Tibial artery (tissue), 4 donors: ENCODE results near the gene SLC35E2B.
"Not testable (repeated sequence)": the region's sequence is repeated elsewhere in the genome, so short reads cannot be mapped to it uniquely, and the experiment has no call there.

Experiments
- DNase-seq, 2 donors: peaks; one replicate each; pipeline ENCODE4 v3.0.0-alpha.2; 2019
- H3K27ac ChIP-seq, 2 donors: fragments of 200-600 bp; sonication (generic) in 1 of 2; 1 replicate in 1 of 2; 2 replicates in 1 of 2; pipeline ENCODE4 v1.5.1; 2018 to 2019; ENCODE audit warnings: mild to moderate bottlenecking in 1 of 2
- H3K27me3 ChIP-seq, 2 donors: fragments of 200-600 bp; sonication (generic) in 1 of 2; one replicate each; pipeline versions ENCODE4 v1.5.1 to v1.6.0; 2016 to 2019
- H3K36me3 ChIP-seq, 3 donors: fragments of 200-600 bp; sonication (generic) in 2 of 3; one replicate each; pipeline ENCODE4 v1.5.1; 2016 to 2019; ENCODE audit warnings: mild to moderate bottlenecking in 2 of 3
- H3K4me1 ChIP-seq, 4 donors: fragments of 200-600 bp; sonication (generic) in 2 of 4; 1 replicate in 3 of 4; 2 replicates in 1 of 4; pipeline ENCODE4 v1.5.1; 2016 to 2019
- H3K4me3 ChIP-seq, 2 donors: fragments of 200-600 bp; sonication (generic) in 1 of 2; 1 replicate in 1 of 2; 2 replicates in 1 of 2; pipeline ENCODE4 v1.5.1; 2018 to 2019; ENCODE audit warnings: mild to moderate bottlenecking in 2 of 2
- H3K9me3 ChIP-seq, 3 donors: fragments of 200-600 bp; sonication (generic) in 1 of 3; one replicate each; pipeline ENCODE4 v1.5.1; 2016 to 2019
- CTCF ChIP-seq, 2 experiments: fragments of 200-600 bp in 1 of 2; fragments of 450-650 bp in 1 of 2; IDR thresholded peaks; one replicate each; pipeline ENCODE4 v1.5.1; 2017 to 2019; ENCODE audit warnings: antibody characterized with exemption in 2 of 2, mild to moderate bottlenecking in 1 of 2, moderate library complexity in 1 of 2
- intact Hi-C: fragments of 100-400 bp; cut with DNase I; formaldehyde crosslinking; loops from one replicate; pipeline ENCODE4 v1.15.0; 2023; ENCODE audit warnings: low total_unique reads

The SLC35E2B gene

GRCh38 chr1:1678581-1679380 is 13.8 kb downstream of the SLC35E2B start:
- TF ChIP-seq CTCF (IDR thresholded peaks at IDR 0.05): no peak
- DNase-seq: peak in 1 of 2 donors; percentile 48
- intact Hi-C loops: no loop called here
- no peak overlapping the region for H3K27ac ChIP-seq
- peaks cover 0 to 42% (median 3%) of the 10 kb centered on the region in 4 donors for H3K4me1 ChIP-seq
- H3K27me3 ChIP-seq: no peaks in the 10 kb centered on the region
- H3K9me3 ChIP-seq: no peaks in the 10 kb centered on the region
- H3K4me3 ChIP-seq: no peak overlapping the region
- peaks cover 0 to 36% (median 9%) of the 10 kb centered on the region in 3 donors for H3K36me3 ChIP-seq

GRCh38 chr1:1677718-1678580 is 14.6 kb downstream of the SLC35E2B start:
- no peaks in the 10 kb centered on the region for H3K9me3 ChIP-seq
- DNase-seq: peak in 1 of 2 donors; percentile 60
- H3K36me3 ChIP-seq: peaks cover 0 to 41% (median 6%) of the 10 kb centered on the region in 3 donors
- no peaks in the 10 kb centered on the region for H3K27me3 ChIP-seq
- no peak for TF ChIP-seq CTCF (IDR thresholded peaks at IDR 0.05)
- intact Hi-C loops: no loop called here
- no peak overlapping the region for H3K4me3 ChIP-seq
- H3K4me1 ChIP-seq: peaks cover 0 to 34% (median 3%) of the 10 kb centered on the region in 4 donors
- no peak overlapping the region for H3K27ac ChIP-seq

GRCh38 chr1:1676087-1676486 is 16.5 kb downstream of the SLC35E2B start:
- DNase-seq: peak in 1 of 2 donors; percentile 35
- H3K27ac ChIP-seq, H3K9me3 ChIP-seq, intact Hi-C loops, H3K27me3 ChIP-seq, H3K4me3 ChIP-seq: not testable (repeated sequence)
- peaks cover 0 to 30% (median 3%) of the 10 kb centered on the region in 4 donors for H3K4me1 ChIP-seq
- peaks cover 15 to 50% (median 19%) of the 10 kb centered on the region in 3 donors for H3K36me3 ChIP-seq

GRCh38 chr1:1675218-1675617 is 17.4 kb downstream of the SLC35E2B start:
- peak in 1 of 2 donors; percentile 12 for DNase-seq
- intact Hi-C loops: not testable (repeated sequence)
- H3K36me3 ChIP-seq: peaks cover 19 to 59% (median 25%) of the 10 kb centered on the region in 3 donors

GRCh38 chr1:1674806-1675205 is 17.8 kb downstream of the SLC35E2B start:
- peak in 1 of 2 donors; percentile 34 for DNase-seq
- H3K9me3 ChIP-seq, H3K4me3 ChIP-seq, H3K27me3 ChIP-seq, H3K27ac ChIP-seq, intact Hi-C loops: not testable (repeated sequence)
- Histone ChIP-seq H3K36me3 (peaks cover 21 to 63% (median 29%) of the 10 kb centered on the region in 3 donors), H3K4me1 (peaks cover 0 to 24% (median 3%) of the 10 kb centered on the region in 4 donors)

More at GRCh38 chr1:1675218-1675617, 17.4 kb downstream of the SLC35E2B start:
- H3K27ac ChIP-seq, H3K4me3 ChIP-seq, H3K27me3 ChIP-seq, H3K9me3 ChIP-seq: not testable (repeated sequence)
- peaks cover 0 to 24% (median 3%) of the 10 kb centered on the region in 4 donors for H3K4me1 ChIP-seq

- intact Hi-C loops: no loop called here
- H3K27ac ChIP-seq: no peak overlapping the region
- H3K9me3 ChIP-seq: no peaks in the 10 kb centered on the region
- peaks cover 33 to 79% (median 42%) of the 10 kb centered on the region in 3 donors for H3K36me3 ChIP-seq
- H3K4me3 ChIP-seq: no peak overlapping the region
- H3K4me1 ChIP-seq: peaks cover 0 to 1% (median 0%) of the 10 kb centered on the region in 4 donors
- H3K27me3 ChIP-seq: no peaks in the 10 kb centered on the region
- DNase-seq: peak in 1 of 2 donors; percentile 46
- no peak for TF ChIP-seq CTCF (IDR thresholded peaks at IDR 0.05)
These were observed 20.2 kb downstream of the SLC35E2B start for GRCh38 chr1:1672181-1672965.
